ENCODE results near the gene ACAN. TPM values are rescaled to one million over a fixed set of nuclear protein-coding genes. Genes with fewer than 3 reads are reported as not detected.

Gene ACAN
- total RNA-seq, 1 experiment from 2014 or later = 0.59 TPM

DNA sequence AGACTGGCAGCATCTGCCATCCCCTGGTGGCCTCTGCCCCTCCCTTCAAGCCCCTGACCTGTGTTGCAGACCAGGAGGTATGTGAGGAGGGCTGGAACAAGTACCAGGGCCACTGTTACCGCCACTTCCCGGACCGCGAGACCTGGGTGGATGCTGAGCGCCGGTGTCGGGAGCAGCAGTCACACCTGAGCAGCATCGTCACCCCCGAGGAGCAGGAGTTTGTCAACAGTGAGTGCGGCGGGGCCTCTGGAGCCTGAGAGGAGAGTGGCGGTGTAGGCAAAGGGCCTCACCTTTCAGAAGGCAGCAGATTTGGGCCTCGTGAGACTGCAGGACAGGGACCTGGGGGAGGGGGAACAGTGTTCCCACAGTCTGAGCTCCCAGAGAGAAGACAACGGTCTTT is 68.1 kb downstream of the ACAN start:
- Histone ChIP-seq H3K4me3 (ENCODE audit: insufficient read depth, low read depth, low read length) (no peak overlapping the region), H3K27me3 (ENCODE audit: control insufficient read depth, insufficient read depth, low read length) (no peaks in the 10 kb centered on the region; the same call in 1 of the 2 replicates), H3K36me3 (replicated peaks; ENCODE audit: control insufficient read depth, insufficient read depth, low read length) (no peaks in the 10 kb centered on the region)
- DNase-seq = no peak

DNA sequence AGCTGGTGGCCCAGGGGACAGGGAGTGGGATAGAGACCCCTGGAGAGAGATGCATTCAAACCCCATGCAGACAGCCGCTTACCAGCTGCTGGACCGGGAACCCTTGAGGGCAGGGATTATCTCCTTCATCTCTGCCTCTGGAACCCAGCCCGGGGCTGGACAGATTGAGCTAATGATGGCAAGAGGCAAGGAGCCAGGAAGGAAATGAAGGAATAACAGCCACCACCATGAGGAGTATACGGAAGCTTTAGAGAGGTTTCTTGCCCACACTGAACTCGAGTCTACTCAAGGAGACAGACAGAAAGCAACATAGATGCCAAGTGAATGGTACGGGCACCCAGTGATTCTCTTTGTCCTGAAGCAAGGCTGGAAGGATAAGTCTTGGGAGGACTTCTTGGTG is 68.9 kb downstream of the ACAN start:
- H3K4me3 ChIP-seq (ENCODE audit: insufficient read depth, low read depth, low read length) = no peak overlapping the region
- no peaks in the 10 kb centered on the region for H3K36me3 ChIP-seq (replicated peaks; ENCODE audit: control insufficient read depth, insufficient read depth, low read length)
- H3K27me3 ChIP-seq (ENCODE audit: control insufficient read depth, insufficient read depth, low read length) = no peaks in the 10 kb centered on the region; the same call in 1 of the 2 replicates
- DNase-seq = no peak

DNA sequence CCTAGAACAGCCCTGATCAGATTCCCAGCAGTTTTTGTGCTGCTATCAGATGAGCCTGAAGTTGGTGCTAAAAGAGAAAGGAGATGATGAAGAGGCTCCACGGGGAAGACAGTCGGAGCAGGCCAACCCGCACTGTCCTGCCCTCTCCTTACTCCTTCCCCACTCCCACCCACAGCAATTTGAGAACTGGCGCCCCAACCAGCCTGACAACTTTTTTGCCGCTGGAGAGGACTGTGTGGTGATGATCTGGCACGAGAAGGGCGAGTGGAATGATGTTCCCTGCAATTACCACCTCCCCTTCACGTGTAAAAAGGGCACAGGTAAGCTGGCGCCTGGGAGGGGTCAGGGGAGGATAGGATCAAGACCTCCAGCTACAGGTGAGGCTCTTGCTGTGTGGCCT is 69.5 kb downstream of the ACAN start:
- DNase-seq = no peak
- no peaks in the 10 kb centered on the region; the same call in 1 of the 2 replicates for H3K27me3 ChIP-seq (ENCODE audit: control insufficient read depth, insufficient read depth, low read length)
- no peaks in the 10 kb centered on the region for H3K36me3 ChIP-seq (replicated peaks; ENCODE audit: control insufficient read depth, insufficient read depth, low read length)
- H3K4me3 ChIP-seq (ENCODE audit: insufficient read depth, low read depth, low read length) = no peak overlapping the region

DNA sequence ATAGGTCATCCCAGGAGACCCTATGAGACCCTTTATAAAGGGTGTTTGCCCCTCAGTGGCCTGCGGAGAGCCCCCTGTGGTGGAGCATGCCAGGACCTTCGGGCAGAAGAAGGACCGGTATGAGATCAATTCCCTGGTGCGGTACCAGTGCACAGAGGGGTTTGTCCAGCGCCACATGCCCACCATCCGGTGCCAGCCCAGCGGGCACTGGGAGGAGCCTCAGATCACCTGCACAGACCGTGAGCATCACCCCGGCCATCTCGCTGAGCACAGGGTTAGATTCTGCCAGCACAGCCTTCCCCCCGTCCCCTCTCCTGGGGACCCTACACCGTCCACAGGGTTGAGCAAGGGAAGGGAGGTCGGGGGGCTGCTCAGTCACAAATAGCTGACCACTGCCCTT is 70.5 kb downstream of the ACAN start:
- H3K4me3 ChIP-seq (ENCODE audit: insufficient read depth, low read depth, low read length) = no peak overlapping the region
- no peaks in the 10 kb centered on the region; the same call in 1 of the 2 replicates for H3K27me3 ChIP-seq (ENCODE audit: control insufficient read depth, insufficient read depth, low read length)
- no peak for DNase-seq
- H3K36me3 ChIP-seq (replicated peaks; ENCODE audit: control insufficient read depth, insufficient read depth, low read length) = no peaks in the 10 kb centered on the region

DNA sequence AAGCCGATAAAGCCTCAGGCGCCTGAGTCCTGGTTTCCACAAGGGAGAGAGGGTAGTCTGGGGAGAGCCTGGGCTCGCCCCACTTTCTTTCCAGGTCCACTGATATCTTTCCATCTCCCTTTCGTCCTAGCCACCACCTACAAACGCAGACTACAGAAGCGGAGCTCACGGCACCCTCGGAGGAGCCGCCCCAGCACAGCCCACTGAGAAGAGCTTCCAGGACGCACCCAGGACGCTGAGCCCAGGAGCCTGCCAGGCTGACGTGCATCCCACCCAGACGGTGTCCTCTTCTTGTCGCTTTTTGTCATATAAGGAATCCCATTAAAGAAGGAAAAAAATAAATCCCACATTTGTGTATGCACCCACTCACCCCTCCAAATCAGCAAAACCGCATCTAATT is 71.0 kb downstream of the ACAN start:
- DNase-seq = no peak
- H3K36me3 ChIP-seq (replicated peaks; ENCODE audit: control insufficient read depth, insufficient read depth, low read length) = no peaks in the 10 kb centered on the region; the same call in 1 of the 2 replicates
- H3K27me3 ChIP-seq (ENCODE audit: control insufficient read depth, insufficient read depth, low read length) = no peaks in the 10 kb centered on the region; the same call in 1 of the 2 replicates
- no peak overlapping the region for H3K4me3 ChIP-seq (ENCODE audit: insufficient read depth, low read depth, low read length)

DNA sequence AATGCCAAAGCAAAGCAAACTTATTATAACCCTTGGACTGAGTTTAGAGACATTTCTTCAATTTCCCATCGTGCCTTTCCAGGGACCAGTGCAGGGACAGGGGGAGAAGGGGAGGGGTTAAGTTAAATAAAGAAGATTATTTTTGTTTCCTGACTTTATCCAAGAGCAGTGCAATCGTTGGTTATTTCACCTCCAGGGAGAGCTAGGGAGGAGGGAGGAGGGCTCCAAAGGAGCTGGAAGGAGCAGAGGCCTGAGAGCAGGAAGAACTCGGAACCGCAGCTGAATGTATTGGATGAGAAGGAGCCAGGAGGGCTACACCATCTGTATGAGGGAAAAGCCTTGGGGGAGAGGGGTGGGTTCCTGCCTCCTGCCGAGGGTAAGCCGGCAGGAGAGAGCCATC is 71.4 kb downstream of the ACAN start:
- peak; percentile 65 for DNase-seq
- Histone ChIP-seq H3K4me3 (ENCODE audit: insufficient read depth, low read depth, low read length) (no peak overlapping the region), H3K36me3 (replicated peaks; ENCODE audit: control insufficient read depth, insufficient read depth, low read length) (no peaks in the 10 kb centered on the region; the same call in 1 of the 2 replicates), H3K27me3 (ENCODE audit: control insufficient read depth, insufficient read depth, low read length) (no peaks in the 10 kb centered on the region; the same call in 1 of the 2 replicates)

DNA sequence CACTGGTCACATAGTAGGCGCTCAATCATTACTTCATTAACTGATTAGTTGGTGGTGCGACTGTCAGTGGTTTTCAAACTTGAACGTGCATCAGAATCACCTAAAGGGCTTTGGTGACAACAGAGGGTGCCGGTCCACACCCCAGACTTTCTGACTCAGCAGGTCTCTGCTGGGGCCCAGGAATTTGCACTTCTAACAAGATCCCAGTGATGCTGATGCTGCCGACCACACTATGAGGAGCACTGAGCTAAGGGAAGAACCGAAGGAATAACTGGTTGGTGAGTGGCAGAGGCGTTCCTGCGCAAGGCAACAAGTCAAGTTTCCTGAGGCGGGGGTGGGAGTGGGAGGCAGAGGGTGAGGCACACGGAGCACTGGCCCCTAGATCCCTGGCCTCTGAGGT is 73.3 kb downstream of the ACAN start:
- no peaks in the 10 kb centered on the region; the same call in 1 of the 2 replicates for H3K36me3 ChIP-seq (replicated peaks; ENCODE audit: control insufficient read depth, insufficient read depth, low read length)
- DNase-seq = no peak
- no peak overlapping the region for H3K4me3 ChIP-seq (ENCODE audit: insufficient read depth, low read depth, low read length)
- no peaks in the 10 kb centered on the region; the same call in 1 of the 2 replicates for H3K27me3 ChIP-seq (ENCODE audit: control insufficient read depth, insufficient read depth, low read length)

DNA sequence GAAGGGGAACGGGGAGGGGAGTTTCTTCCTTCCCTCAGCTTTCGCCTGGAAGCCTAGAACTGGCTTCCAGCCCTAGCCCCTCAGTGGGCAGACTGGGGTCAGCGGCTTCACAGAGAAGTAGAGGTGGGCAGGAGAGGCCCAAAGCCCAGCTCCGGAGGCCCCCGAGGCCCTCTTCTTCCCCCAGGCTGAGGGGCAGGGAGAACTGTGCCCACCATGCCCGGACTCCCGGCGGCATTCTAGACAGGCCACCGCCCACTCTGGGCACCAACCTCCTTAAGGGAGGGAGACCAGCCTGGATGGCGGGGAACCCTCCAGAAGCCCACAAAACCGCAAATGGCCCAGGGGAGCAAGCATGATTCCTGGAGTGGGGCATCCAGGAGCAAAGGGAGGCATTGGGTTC is 74.2 kb downstream of the ACAN start:
- no peak overlapping the region for H3K4me3 ChIP-seq (ENCODE audit: insufficient read depth, low read depth, low read length)
- H3K27me3 ChIP-seq (ENCODE audit: control insufficient read depth, insufficient read depth, low read length) = no peaks in the 10 kb centered on the region; the same call in 1 of the 2 replicates
- no peaks in the 10 kb centered on the region; the same call in none of the 2 replicates for H3K36me3 ChIP-seq (replicated peaks; ENCODE audit: control insufficient read depth, insufficient read depth, low read length)
- no peak for DNase-seq

DNA sequence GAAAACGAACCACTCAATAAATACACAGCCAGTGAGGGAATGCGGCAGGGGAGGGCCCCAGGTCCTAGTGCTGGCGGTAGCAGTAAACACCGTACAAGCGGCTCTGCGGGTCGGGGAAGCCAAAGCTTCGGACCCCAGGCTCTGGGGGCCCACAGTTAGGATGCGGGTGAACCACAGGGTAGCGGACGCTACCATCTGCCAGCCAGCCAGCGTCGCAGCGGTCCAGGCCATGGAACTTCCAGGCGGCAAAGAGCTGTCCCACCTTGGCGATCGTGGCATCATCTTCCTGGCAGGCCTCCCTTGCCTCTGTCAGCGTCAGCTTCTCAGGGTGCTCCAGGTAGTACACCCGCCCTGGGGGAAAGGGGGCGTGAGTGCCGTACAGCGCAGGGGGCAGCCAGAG is 74.7 kb downstream of the ACAN start:
- no peak for DNase-seq
- no peak overlapping the region for H3K4me3 ChIP-seq (ENCODE audit: insufficient read depth, low read depth, low read length)
- H3K27me3 ChIP-seq (ENCODE audit: control insufficient read depth, insufficient read depth, low read length) = no peaks in the 10 kb centered on the region; the same call in 1 of the 2 replicates
- H3K36me3 ChIP-seq (replicated peaks; ENCODE audit: control insufficient read depth, insufficient read depth, low read length) = no peaks in the 10 kb centered on the region; the same call in none of the 2 replicates

DNA sequence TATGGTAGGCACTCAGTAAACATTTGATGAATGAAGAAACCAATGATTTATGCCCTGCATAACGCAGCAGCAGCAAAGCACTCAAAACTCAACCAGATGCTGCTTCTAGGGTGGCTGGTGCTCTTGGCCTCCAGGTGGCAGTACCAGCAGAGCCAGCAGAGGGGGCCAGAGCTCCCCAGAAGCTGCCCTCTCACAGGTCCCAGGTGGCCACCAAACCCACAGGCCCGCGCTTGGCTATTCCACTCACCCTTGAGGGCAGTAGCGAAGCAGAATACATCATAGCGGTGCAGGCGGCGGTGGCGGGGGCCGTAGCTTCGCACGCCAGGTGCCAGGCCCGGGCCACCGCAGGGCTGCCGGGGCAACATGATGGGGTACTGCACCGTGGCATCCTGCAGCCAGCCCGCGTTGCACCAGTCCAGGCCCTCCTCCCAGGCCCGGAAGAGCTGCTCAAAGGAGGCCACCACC is 75.5 kb downstream of the ACAN start:
- peak; percentile 95 for DNase-seq
- no peaks in the 10 kb centered on the region for H3K27me3 ChIP-seq (ENCODE audit: control insufficient read depth, insufficient read depth, low read length)
- no peak overlapping the region for H3K4me3 ChIP-seq (ENCODE audit: insufficient read depth, low read depth, low read length)
- H3K36me3 ChIP-seq (replicated peaks; ENCODE audit: control insufficient read depth, insufficient read depth, low read length) = no peaks in the 10 kb centered on the region; the same call in none of the 2 replicates

DNA sequence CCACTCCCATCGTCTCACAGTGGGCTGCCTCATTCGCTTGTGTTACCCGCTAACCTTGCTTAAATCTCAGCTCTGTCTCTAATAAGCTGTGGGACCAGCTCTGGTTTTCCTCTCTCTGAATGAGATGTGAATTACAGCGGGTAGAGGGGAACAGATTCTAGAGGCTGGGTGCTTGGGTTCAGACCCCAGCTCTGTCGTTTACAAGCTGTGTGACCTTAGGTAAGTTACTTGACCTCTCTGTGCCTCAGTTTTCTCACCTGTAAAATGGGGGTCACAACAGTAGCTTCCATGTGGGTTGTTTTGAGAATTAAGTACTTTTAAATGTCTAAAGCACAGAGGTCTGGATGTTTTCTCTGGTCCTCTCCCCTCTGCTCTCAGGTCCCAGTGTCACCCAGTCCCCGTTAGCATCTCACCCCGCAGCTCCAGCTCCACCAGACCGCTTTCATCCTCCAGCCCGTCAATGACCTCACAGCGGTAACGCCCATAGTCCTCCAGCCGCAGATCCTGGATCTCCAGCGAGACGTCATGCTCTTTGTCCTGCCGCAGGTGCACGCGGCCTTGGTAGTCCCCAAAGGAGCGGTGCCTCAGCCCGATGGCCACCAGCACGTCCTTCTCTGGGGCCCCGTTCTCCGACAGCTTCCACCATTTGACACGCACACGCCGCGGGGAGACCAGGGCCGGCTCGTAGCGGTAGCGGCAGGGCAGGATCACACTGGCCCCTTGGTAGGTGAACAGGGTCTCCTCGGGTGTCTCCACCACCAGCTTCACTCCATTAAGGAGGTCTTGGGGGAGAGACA is 77.9 kb downstream of the ACAN start:
- H3K4me3 ChIP-seq (ENCODE audit: insufficient read depth, low read depth, low read length) = no peak overlapping the region
- no peaks in the 10 kb centered on the region; the same call in none of the 2 replicates for H3K36me3 ChIP-seq (replicated peaks; ENCODE audit: control insufficient read depth, insufficient read depth, low read length)
- no peak for DNase-seq
- no peaks in the 10 kb centered on the region for H3K27me3 ChIP-seq (ENCODE audit: control insufficient read depth, insufficient read depth, low read length)

DNA sequence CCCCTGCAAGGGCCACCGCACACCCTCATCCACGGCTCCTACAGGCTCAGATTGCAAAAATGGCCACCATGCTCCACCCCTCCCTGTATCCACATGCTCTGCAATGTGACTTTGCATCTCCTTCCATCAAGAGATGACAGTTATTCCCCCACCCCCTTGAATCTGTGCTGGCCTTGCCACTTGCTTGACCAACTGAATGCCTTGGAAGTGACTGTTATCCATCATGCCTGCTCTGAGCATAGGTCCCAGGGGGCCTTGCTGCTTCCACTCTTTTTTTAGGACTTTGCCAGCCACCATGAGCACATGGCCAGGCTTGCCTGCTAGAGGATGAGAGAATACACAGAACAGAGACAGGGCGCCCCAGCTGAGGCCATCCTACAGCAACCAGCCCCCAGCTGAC is 78.5 kb downstream of the ACAN start:
- no peaks in the 10 kb centered on the region; the same call in none of the 2 replicates for H3K36me3 ChIP-seq (replicated peaks; ENCODE audit: control insufficient read depth, insufficient read depth, low read length)
- no peak for DNase-seq
- no peak overlapping the region for H3K4me3 ChIP-seq (ENCODE audit: insufficient read depth, low read depth, low read length)
- no peaks in the 10 kb centered on the region for H3K27me3 ChIP-seq (ENCODE audit: control insufficient read depth, insufficient read depth, low read length)

DNA sequence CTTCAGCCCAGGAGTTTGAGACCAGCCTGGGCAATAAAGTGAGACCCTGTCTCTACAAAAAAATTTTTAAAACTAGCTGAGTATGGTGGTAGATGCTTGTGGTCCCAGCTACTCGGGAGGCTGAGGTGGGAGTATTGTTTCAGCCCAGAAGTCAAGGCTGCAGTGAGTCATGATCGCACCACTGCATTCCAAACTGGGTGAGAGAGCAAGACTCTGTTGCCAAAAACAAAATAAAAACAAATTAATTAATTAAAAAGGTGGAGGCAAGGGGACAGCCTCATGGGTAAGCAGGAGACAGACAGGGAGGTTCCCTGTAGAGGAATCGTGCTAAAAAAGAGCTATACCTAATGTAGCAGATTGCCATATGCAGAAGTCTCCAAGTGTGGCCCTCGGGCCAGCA is 79.5 kb downstream of the ACAN start:
- no peak for DNase-seq
- no peak overlapping the region for H3K4me3 ChIP-seq (ENCODE audit: insufficient read depth, low read depth, low read length)
- H3K27me3 ChIP-seq (ENCODE audit: control insufficient read depth, insufficient read depth, low read length) = no peaks in the 10 kb centered on the region
- H3K36me3 ChIP-seq (replicated peaks; ENCODE audit: control insufficient read depth, insufficient read depth, low read length) = no peaks in the 10 kb centered on the region; the same call in none of the 2 replicates

DNA sequence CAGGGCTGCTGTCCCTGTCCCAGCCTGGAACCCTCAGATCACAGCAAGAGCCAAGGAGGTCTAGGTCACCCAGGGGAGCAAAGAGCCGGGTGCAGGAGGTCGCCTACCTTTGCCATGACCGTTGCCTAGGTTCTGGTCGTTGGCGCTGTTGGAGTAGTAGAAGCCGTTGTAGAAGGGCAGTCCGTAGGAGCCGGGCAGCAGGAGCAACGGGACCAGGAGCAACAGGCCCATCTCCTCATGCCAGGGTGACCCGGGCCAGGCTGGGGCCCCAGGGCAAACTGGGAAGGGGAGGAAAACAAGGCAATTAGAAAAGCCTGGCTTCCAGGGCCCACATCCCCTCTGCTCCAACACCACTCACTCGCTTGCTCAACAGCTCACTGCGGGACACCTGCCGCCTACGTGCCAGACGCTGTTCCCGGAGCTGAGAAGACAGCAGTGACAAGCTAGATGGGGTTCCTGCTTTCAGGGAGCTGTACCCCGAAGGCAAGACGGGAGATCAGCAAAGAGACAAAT is 83.9 kb downstream of the ACAN start:
- Histone ChIP-seq H3K36me3 (replicated peaks; ENCODE audit: control insufficient read depth, insufficient read depth, low read length) (no peaks in the 10 kb centered on the region; the same call in 1 of the 2 replicates), H3K27me3 (ENCODE audit: control insufficient read depth, insufficient read depth, low read length) (no peaks in the 10 kb centered on the region), H3K4me3 (ENCODE audit: insufficient read depth, low read depth, low read length) (no peak overlapping the region)
- DNase-seq = no peak

DNA sequence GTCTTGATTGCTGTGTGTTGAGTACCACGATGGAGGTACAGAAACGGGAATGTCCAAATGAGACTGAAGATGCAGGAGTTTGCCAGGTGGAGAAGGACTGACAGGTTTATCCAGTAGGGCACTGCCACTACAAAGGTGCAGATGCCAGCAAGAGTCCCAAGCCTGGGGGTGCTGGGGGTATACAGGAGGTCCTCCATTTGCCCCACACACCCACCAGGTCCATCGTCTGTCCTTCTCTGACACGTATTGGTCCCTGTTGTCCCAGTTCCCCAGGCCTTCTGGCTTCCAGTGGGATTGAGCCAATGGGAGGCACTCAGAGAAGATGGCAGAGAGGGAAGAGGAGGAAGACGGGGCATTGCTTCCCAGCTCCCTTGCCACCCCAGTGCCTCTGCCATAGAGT is 85.5 kb downstream of the ACAN start:
- Histone ChIP-seq H3K36me3 (replicated peaks; ENCODE audit: control insufficient read depth, insufficient read depth, low read length) (peaks cover 1% of the 10 kb centered on the region), H3K27me3 (ENCODE audit: control insufficient read depth, insufficient read depth, low read length) (no peaks in the 10 kb centered on the region), H3K4me3 (ENCODE audit: insufficient read depth, low read depth, low read length) (no peak overlapping the region)
- no peak for DNase-seq
